SU-DHL-6 (cell line): Measurements from ENCODE around the gene UBR3.

ENCODE experiments used
- H2AFZ ChIP-seq: fragments of 200-600 bp; sonication (generic); 2 replicates; pipeline ENCODE4 v1.6.1; 2014; ENCODE audit warnings: low read depth, mild to moderate bottlenecking, moderate library complexity, mixed read lengths, antibody characterized with exemption, low read length; ENCODE audit not compliant: severe bottlenecking
- H3F3A ChIP-seq: fragments of 200-600 bp; shearing (Covaris generic); 2 replicates; pipeline ENCODE4 v1.6.0; 2016; ENCODE audit warnings: antibody characterized with exemption, mild to moderate bottlenecking; ENCODE audit not compliant: insufficient read depth
- H3K27ac ChIP-seq: fragments of 200-600 bp; sonication (generic); 2 replicates; pipeline ENCODE4 v1.5.1; 2016; ENCODE audit warnings: low read depth, mild to moderate bottlenecking, low read length, moderate library complexity, mixed read lengths
- H3K27me3 ChIP-seq: fragments of 200-600 bp; sonication (generic), shearing (Covaris generic); 2 replicates; pipeline ENCODE4 v1.6.0; 2014; ENCODE audit warnings: mild to moderate bottlenecking, low read length
- H3K36me3 ChIP-seq: fragments of 200-600 bp; sonication (generic); 2 replicates; pipeline ENCODE4 v1.6.1; 2014; ENCODE audit warnings: mild to moderate bottlenecking, low read length, mixed read lengths
- H3K4me2 ChIP-seq: fragments of 300-600, 200-600 bp; shearing (Covaris generic), sonication (generic); 2 replicates; pipeline ENCODE4 v1.6.0; 2014; ENCODE audit warnings: low read length, low read depth, mild to moderate bottlenecking; ENCODE audit not compliant: poor library complexity, severe bottlenecking
- H3K4me3 ChIP-seq: fragments of 200-600 bp; sonication (generic); 2 replicates; pipeline ENCODE4 v1.5.1; 2014; ENCODE audit warnings: antibody characterized with exemption, low read length, mild to moderate bottlenecking, mixed read lengths; ENCODE audit not compliant: insufficient read depth, poor library complexity, severe bottlenecking
- H3K79me2 ChIP-seq: fragments of 200-600 bp; sonication (generic); 2 replicates; pipeline ENCODE4 v1.6.1; 2014; ENCODE audit warnings: mild to moderate bottlenecking, low read length, moderate library complexity; ENCODE audit not compliant: insufficient read depth
- H3K9ac ChIP-seq: fragments of 200-600 bp; sonication (generic); 2 replicates; pipeline ENCODE4 v1.7.0; 2014; ENCODE audit warnings: mild to moderate bottlenecking, low read length
- H3K9me2 ChIP-seq: fragments of 200-600 bp; sonication (generic); replicated peaks from 2 replicates; pipeline ENCODE4 v1.6.1; 2014; ENCODE audit warnings: low read length; ENCODE audit not compliant: insufficient read depth
- H3K9me3 ChIP-seq: fragments of 200-600 bp; sonication (generic); 2 replicates; pipeline ENCODE4 v1.6.1; 2014; ENCODE audit warnings: low read length, mixed read lengths; ENCODE audit not compliant: insufficient read depth
- H4K20me1 ChIP-seq: fragments of 200-600 bp; sonication (generic); 2 replicates; pipeline ENCODE4 v1.6.1; 2014; ENCODE audit warnings: low read depth, mild to moderate bottlenecking, antibody characterized with exemption, low read length, moderate library complexity, mixed read lengths
- EZH2phosphoT487 ChIP-seq: fragments of 200-600 bp; sonication (generic), shearing (Covaris generic); conservative IDR thresholded peaks from 2 replicates; pipeline ENCODE4 v1.6.1; 2018; ENCODE audit warnings: mild to moderate bottlenecking, antibody characterized with exemption, low read length, moderate library complexity, mixed read lengths
- TF ChIP-seq, protein P1 (sequence below): fragments of 200-600 bp; sonication (generic); IDR thresholded peaks from one replicate; pipeline ENCODE4 v1.5.1; 2017; ENCODE audit warnings: antibody characterized with exemption, mild to moderate bottlenecking, low read length, moderate library complexity; ENCODE audit not compliant: insufficient read depth, poor library complexity, severe bottlenecking

The UBR3 gene

DNA sequence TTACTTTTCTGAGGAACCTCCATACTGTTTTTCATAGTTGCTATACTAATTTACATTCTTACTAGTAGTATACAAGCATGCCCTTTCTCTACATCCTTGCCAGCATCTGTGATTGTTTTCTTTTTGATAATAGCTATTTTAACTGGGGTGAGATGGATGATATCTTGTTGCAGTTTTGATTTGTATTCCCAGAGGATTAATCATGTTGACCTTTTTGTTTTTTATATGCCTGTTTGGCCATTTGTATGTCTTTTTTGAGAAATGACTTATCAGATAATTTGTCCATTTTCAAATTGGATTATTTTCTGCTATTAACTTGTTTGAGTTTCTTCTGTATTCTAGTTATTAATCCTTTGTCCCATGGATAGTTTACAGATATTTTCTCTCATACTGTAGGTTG, 141.5 kb downstream of the UBR3 start:
- no peaks in the 10 kb centered on the region for H4K20me1 ChIP-seq
- H3K9ac ChIP-seq, result no peak overlapping the region
- no peak overlapping the region for H3K4me2 ChIP-seq
- no peaks in the 10 kb centered on the region for H3K36me3 ChIP-seq
- no peaks in the 10 kb centered on the region for H3F3A ChIP-seq
- no peaks in the 10 kb centered on the region for H3K9me3 ChIP-seq
- TF ChIP-seq, protein P1, sequence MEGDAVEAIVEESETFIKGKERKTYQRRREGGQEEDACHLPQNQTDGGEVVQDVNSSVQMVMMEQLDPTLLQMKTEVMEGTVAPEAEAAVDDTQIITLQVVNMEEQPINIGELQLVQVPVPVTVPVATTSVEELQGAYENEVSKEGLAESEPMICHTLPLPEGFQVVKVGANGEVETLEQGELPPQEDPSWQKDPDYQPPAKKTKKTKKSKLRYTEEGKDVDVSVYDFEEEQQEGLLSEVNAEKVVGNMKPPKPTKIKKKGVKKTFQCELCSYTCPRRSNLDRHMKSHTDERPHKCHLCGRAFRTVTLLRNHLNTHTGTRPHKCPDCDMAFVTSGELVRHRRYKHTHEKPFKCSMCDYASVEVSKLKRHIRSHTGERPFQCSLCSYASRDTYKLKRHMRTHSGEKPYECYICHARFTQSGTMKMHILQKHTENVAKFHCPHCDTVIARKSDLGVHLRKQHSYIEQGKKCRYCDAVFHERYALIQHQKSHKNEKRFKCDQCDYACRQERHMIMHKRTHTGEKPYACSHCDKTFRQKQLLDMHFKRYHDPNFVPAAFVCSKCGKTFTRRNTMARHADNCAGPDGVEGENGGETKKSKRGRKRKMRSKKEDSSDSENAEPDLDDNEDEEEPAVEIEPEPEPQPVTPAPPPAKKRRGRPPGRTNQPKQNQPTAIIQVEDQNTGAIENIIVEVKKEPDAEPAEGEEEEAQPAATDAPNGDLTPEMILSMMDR, result no peak
- TF ChIP-seq EZH2phosphoT487, result no peak
- H3K4me3 ChIP-seq, result no peak overlapping the region
- no peak overlapping the region for H2AFZ ChIP-seq
- no peaks in the 10 kb centered on the region for H3K79me2 ChIP-seq
- H3K27me3 ChIP-seq, result no peaks in the 10 kb centered on the region
- no peaks in the 10 kb centered on the region for H3K9me2 ChIP-seq
- H3K27ac ChIP-seq, result no peak overlapping the region

DNA sequence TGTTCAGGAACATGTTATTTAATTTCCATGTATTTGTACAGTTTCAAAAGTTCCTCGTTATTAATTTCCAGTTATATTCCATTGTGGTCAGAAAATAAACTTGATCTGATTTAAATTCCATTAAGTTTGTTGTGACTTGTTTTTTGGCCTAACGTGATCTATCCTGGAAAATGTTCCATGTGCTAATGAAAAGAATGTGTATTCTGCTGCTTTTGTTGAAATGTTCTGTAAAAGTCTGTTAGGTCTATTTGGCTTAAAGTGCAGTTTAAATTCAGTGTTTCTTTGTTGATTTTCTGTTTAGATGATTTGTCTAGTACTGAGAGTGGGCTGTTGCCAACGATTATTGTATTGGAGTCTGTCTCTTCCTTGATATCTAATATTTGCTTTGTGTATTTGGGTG, 148.0 kb downstream of the UBR3 start:
- Histone ChIP-seq H3K4me2 (no peak overlapping the region), H3F3A (no peaks in the 10 kb centered on the region), H3K36me3 (peaks cover 5% of the 10 kb centered on the region; the same call in 1 of the 2 replicates)

DNA sequence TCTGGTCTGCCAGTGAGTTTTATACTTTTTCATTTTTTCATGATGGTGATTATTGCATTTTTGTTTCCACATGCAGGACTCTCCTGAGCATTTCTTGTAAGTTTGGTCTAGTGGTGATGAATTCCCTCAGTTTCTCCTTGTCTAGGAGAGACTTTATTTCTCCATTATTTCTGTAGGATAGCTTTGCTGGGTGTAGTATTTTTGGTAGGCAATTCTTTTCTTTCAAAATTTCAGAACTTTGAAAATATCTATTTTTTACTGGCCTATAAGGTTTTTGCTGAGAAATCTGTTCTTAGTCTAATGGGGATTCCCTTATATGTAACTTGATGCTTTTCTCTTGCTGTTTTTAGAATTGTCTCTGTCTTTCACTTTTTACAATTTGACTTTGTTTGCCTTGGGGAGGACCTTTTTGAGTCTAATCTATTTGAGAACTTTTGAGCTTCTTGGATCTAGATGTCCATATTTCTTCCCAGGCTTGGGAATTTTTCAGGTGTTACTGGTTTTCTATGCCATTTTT, 149.1 kb downstream of the UBR3 start:
- H4K20me1 ChIP-seq, result no peaks in the 10 kb centered on the region
- no peak overlapping the region for H3K27ac ChIP-seq
- no peak for TF ChIP-seq EZH2phosphoT487
- TF ChIP-seq, protein P1, result no peak
- no peak overlapping the region for H3K9ac ChIP-seq
- H3K4me2 ChIP-seq, result no peak overlapping the region
- no peaks in the 10 kb centered on the region for H3K27me3 ChIP-seq
- no peak overlapping the region for H2AFZ ChIP-seq
- H3K4me3 ChIP-seq, result no peak overlapping the region
- peaks cover 5% of the 10 kb centered on the region; the same call in 1 of the 2 replicates for H3K36me3 ChIP-seq
- H3F3A ChIP-seq, result no peaks in the 10 kb centered on the region
- no peaks in the 10 kb centered on the region for H3K79me2 ChIP-seq
- H3K9me2 ChIP-seq, result no peaks in the 10 kb centered on the region
- H3K9me3 ChIP-seq, result peaks cover 8% of the 10 kb centered on the region; the same call in 1 of the 2 replicates

More for the DNA sequence above, 148.0 kb downstream of the UBR3 start:
- no peaks in the 10 kb centered on the region for H3K27me3 ChIP-seq
- H3K9ac ChIP-seq, result no peak overlapping the region
- TF ChIP-seq, protein P1, result no peak
- TF ChIP-seq EZH2phosphoT487, result no peak
- H3K79me2 ChIP-seq, result no peaks in the 10 kb centered on the region
- H3K9me2 ChIP-seq, result no peaks in the 10 kb centered on the region
- no peaks in the 10 kb centered on the region for H4K20me1 ChIP-seq
- H3K27ac ChIP-seq, result no peak overlapping the region
- H2AFZ ChIP-seq, result no peak overlapping the region
- peaks cover 8% of the 10 kb centered on the region; the same call in 1 of the 2 replicates for H3K9me3 ChIP-seq
- H3K4me3 ChIP-seq, result no peak overlapping the region

DNA sequence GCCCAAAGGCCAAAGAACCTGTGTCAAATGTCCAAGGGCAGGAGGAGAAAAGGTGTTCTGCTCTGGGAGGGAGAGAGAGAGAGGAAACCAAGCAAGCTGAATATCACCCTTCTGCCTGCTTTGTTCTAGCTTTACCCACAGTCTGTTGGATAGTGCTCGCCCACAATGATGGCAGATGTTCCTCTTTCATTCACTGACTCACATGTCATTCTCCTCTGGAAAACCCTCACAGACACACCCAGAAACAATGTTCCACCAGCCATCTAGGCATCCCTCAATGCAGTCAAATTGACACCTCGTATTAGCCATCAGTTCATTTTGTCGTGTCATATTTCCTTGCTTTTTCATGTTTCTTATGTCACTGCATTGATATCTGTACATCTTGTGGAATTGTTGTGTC, 150.3 kb downstream of the UBR3 start:
- H3K27ac ChIP-seq, result no peak overlapping the region
- no peaks in the 10 kb centered on the region for H3F3A ChIP-seq
- TF ChIP-seq EZH2phosphoT487, result no peak
- TF ChIP-seq, protein P1, result no peak
- H3K9me2 ChIP-seq, result no peaks in the 10 kb centered on the region
- no peak overlapping the region for H3K4me3 ChIP-seq
- H4K20me1 ChIP-seq, result no peaks in the 10 kb centered on the region
- H3K4me2 ChIP-seq, result no peak overlapping the region
- no peaks in the 10 kb centered on the region for H3K27me3 ChIP-seq
- H3K36me3 ChIP-seq, result peaks cover 5% of the 10 kb centered on the region; the same call in 1 of the 2 replicates
- H3K79me2 ChIP-seq, result no peaks in the 10 kb centered on the region
- no peak overlapping the region for H3K9ac ChIP-seq
- H2AFZ ChIP-seq, result no peak overlapping the region
- peaks cover 8% of the 10 kb centered on the region; the same call in 1 of the 2 replicates for H3K9me3 ChIP-seq
